HG02943 (cell line): ENCODE measurements around the gene DEAF1.
"Not testable (repeated sequence)": the region's sequence is repeated elsewhere in the genome, so short reads cannot be mapped to it uniquely, and the experiment has no call there.

ENCODE experiments used
- ATAC-seq: cut with Tn5 transposase; IDR thresholded peaks from one replicate; pipeline ENCODE4 v1.9.1; 2021; ENCODE audit warnings: mild to moderate bottlenecking, low read depth, moderate library complexity; ENCODE audit not compliant: unreplicated experiment

The DEAF1 gene

GRCh38 chr11:653837-654236, 41.2 kb downstream of the DEAF1 start:
- no peak for ATAC-seq

DNA sequence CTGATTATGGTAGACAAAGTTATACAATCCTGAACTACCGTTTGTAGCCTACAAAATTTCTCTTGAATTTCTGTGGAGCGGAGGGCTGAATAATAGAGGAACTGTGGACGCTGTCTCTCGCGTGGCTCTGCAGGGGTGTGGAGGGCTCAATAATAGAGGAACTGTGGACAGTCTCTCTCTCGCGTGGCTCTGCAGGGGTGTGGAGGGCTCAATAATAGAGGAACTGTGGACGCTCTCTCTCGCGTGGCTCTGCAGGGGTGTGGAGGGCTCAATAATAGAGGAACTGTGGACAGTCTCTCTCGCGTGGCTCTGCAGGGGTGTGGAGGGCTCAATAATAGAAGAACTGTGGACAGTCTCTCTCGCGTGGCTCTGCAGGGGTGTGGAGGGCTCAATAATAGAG, 41.9 kb downstream of the DEAF1 start:
- not testable (repeated sequence) for ATAC-seq

GRCh38 chr11:650482-650881, 44.5 kb downstream of the DEAF1 start:
- ATAC-seq = no peak

DNA sequence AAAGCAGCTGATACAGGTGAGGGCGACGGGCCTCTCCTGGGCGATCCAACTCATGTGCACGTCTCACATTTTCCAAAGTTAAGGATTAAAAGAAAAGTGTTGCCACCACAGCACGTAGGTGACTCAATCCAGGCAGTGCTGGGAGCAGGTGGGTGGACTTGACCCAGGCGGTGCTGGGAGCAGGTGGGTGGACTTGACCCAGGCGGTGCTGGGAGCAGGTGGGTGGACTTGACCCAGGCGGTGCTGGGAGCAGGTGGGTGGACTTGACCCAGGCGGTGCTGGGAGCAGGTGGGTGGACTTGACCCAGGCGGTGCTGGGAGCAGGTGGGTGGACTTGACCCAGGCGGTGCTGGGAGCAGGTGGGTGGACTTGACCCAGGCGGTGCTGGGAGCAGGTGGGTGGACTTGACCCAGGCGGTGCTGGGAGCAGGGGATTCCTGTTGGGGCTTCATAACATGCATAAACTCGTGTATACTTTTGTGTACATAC, 47.3 kb downstream of the DEAF1 start:
- not testable (repeated sequence) for ATAC-seq

DNA sequence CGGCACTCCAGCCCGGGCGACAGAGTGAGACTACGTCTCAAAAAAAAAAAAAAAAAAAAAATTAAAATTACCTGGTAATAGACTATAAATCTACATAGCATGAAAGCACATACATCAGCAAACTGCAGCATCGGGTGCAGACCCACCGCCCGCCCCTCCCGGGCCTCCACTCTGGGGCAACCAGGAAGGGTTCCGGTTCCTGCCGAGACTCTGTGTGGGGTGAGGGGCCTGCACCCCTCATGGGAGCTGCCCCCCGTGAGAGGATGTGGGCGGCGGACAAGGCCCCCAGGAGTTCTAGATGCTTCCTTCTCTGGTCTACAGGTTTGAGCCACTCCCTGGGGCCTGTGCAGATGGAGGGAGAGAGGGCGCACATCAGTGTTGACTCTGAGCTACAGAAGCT, 48.8 kb downstream of the DEAF1 start:
- no peak for ATAC-seq

DNA sequence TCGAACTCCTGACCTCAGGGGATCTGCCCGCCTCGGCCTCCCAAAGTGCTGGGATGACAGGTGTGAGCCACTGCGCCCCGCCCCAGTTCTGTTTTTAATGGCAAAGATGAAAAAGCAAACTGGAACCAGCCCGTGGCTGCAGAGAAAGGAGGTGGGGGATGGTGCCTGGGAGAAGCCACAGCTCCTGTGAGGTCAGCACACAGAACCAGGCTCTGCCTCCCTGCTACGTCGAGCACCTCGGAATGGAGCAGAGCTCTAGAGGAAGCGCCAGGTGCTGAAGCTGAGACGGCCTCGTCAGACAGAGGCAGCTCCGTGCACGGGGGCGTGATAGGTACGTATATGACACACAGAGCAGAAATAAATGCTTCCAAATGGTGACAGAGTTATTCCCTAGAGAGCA, 49.5 kb downstream of the DEAF1 start:
- ATAC-seq = no peak

GRCh38 chr11:643849-644738, 50.9 kb downstream of the DEAF1 start:
- no peak for ATAC-seq

GRCh38 chr11:643366-643765, 51.7 kb downstream of the DEAF1 start:
- no peak for ATAC-seq

- ATAC-seq = no peak
Measured at GRCh38 chr11:641806-642370, 53.1 kb downstream of the DEAF1 start.

GRCh38 chr11:640021-640706, 54.9 kb downstream of the DEAF1 start:
- no peak for ATAC-seq

- ATAC-seq = no peak
Measured at GRCh38 chr11:639332-639955, 55.6 kb downstream of the DEAF1 start.

GRCh38 chr11:638631-639331, 56.2 kb downstream of the DEAF1 start:
- no peak for ATAC-seq

- no peak for ATAC-seq
Measured at GRCh38 chr11:637593-638521, 57.2 kb downstream of the DEAF1 start.

DNA sequence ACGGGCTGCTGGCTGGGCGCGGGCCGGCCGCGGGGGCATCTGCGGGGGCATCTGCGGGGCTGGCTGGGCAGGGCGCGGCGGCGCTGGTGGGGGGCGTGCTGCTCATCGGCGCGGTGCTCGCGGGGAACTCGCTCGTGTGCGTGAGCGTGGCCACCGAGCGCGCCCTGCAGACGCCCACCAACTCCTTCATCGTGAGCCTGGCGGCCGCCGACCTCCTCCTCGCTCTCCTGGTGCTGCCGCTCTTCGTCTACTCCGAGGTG, 57.8 kb downstream of the DEAF1 start:
- ATAC-seq = no peak

DNA sequence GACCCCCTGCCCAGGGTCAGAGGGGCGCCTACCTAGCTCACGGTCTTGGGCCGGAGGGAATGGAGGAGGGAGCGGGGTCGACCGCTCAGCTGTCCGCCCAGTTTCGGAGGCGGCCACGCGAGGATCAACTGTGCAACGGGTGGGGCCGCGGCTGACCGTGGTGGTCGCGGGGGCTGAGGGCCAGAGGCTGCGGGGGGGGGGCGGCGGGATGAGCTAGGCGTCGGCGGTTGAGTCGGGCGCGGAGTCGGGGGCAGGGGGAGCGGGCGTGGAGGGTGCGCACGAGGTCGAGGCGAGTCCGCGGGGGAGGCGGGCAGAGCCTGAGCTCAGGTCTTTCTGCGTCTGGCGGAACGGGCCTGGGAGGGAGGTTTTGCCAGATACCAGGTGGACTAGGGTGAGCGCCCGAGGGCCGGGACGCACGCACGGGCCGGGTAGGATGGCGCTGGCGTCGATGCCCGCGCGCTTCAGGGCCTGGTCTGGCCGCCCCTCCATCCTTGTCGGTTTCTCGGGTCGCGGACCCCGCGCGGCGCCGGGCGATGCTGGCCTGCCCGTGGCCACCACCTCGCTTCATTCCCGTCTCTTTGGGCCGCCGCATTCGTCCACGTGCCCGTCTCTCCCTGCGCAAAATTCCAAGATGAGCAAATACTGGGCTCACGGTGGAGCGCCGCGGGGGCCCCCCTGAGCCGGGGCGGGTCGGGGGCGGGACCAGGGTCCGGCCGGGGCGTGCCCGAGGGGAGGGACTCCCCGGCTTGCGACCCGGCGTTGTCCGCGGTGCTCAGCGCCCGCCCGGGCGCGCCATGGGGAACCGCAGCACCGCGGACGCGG, 58.3 kb downstream of the DEAF1 start, which contains the start of gene DRD4:
Gene DRD4 (plus strand): TSS at position 759 of the 822 bp plus-strand sequence. CDS start 36 bp downstream, at position 795.
- no peak for ATAC-seq

GRCh38 chr11:635945-636510, 59.0 kb downstream of the DEAF1 start:
- no peak for ATAC-seq

- no peak for ATAC-seq
Measured at GRCh38 chr11:630871-631270, 64.2 kb downstream of the DEAF1 start.

GRCh38 chr11:629237-629583, 65.8 kb downstream of the DEAF1 start:
- no peak for ATAC-seq
